ENCODE measurements around the gene MICALL2.

MICALL2 gene

DNA sequence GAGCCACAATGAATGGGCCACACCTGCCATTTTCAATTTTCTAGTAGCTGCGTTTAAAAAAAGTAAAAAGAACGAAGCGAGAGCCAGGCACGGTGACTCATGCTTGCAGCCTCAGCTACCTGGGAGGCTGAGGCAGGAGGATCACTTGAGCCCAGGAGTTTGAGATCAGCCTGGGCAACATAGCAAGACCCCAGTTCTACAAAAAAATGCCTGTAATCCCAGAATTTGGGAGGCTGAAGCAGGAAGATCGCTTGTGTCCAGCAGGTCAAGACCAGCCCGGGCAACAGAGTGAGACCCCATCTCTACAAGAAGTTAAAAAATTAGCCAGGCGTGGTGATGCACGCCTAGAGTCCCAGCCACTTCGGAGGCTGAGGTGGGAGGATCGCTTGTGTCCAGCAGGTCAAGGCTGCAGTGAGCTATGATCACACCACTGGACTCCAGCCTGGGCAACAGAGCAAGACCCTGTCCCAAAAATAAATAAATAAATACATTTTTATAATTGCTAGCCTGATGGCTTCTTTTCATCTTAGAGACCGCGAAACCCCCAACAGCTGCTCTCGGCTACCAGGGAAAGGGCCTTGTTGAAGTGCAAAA lies 32.1 kb downstream of the MICALL2 start:
- H3K4me3 ChIP-seq (ENCODE audit: low read depth, low read length), result no peak overlapping the region
- TF ChIP-seq, protein P1, sequence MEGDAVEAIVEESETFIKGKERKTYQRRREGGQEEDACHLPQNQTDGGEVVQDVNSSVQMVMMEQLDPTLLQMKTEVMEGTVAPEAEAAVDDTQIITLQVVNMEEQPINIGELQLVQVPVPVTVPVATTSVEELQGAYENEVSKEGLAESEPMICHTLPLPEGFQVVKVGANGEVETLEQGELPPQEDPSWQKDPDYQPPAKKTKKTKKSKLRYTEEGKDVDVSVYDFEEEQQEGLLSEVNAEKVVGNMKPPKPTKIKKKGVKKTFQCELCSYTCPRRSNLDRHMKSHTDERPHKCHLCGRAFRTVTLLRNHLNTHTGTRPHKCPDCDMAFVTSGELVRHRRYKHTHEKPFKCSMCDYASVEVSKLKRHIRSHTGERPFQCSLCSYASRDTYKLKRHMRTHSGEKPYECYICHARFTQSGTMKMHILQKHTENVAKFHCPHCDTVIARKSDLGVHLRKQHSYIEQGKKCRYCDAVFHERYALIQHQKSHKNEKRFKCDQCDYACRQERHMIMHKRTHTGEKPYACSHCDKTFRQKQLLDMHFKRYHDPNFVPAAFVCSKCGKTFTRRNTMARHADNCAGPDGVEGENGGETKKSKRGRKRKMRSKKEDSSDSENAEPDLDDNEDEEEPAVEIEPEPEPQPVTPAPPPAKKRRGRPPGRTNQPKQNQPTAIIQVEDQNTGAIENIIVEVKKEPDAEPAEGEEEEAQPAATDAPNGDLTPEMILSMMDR (IDR thresholded peaks at IDR 0.05; ENCODE audit: low read depth, low read length, missing control alignments), result no peak
- DNase-seq (ENCODE audit: low read depth), result no peak

DNA sequence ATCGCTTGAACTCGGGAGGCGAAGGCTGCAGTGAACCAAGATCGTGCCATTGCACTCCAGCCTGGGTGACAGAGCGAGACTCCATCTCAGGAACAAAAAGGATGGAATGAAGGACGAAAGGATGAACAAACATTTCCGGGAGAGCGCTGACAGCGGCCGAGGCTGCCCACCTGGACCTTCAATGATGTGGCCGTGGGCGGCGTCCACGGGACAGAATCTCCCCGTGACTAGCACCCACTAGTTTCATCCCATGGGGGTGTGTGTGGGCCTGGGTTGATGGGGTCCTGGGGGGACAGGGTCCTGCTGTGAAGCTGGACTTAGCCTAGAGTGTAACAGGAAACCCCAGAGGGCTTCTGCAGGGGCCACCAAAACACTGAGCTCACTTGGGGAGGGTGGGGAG lies 32.8 kb downstream of the MICALL2 start:
- TF ChIP-seq, protein P1 (IDR thresholded peaks at IDR 0.05; ENCODE audit: low read depth, low read length, missing control alignments), result no peak
- H3K4me3 ChIP-seq (ENCODE audit: low read depth, low read length), result no peak overlapping the region
- no peak for DNase-seq (ENCODE audit: low read depth)

DNA sequence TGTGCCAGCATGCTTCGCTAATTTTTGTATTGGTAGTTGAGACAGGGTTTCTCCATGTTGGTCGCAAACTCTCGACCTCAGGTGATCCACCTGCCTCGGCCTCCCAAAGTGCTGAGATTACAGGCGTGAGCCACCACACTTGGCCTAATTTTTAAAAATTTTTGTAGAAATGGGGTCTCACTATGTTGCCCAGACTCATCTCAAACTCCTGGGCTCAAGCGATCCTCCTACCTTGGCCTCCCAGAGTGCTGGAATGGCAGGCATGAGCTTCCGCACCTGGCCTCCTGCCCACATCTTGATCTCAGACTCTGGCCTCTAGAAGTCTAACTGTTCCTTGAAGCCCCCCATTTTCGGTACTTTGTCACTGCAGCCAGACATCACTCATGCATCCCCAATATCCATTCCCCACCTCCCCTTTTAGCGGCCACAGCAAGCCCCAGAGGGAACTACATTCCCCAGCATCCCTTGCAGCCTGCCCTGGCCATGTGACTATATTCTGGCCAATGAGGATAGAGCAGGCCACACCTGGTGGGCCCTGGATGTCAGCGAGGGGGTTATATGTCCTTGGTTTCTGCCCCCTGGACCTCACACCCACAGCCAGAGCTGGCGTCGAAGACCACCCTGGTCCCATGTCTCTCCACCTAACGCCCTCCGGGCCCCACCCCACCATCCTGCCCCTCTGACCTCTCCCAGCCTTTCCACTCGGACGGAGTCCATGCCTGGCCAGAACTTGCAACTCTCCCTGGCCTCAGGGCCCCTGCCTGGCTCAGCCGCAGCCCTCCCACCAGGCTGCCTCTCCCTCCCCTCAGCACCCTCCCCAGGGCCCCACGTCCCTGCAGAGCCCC lies 33.8 kb downstream of the MICALL2 start:
- DNase-seq (ENCODE audit: low read depth), result no peak
- TF ChIP-seq, protein P1 (IDR thresholded peaks at IDR 0.05; ENCODE audit: low read depth, low read length, missing control alignments), result no peak
- H3K4me3 ChIP-seq (ENCODE audit: low read depth, low read length), result no peak overlapping the region

DNA sequence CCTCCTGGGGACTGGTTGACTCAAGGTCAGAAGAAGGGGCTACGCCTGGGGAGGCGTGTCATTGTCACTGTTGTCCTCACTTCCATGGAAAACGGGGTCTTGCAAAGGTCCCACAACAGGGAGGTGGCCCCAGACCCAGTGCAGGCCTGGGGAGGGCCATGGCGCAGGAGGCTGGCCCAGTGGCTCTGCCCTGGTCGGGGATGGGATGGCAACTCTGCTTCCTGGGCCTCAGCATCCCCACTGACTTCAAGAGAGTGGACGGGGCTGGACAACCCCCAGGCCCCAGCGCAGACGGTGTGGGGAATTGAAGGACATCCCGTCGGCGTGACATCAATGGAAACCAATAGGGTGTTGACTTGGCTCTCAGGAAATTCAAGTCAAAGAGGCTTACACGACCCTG lies 35.2 kb downstream of the MICALL2 start:
- TF ChIP-seq, protein P1 (IDR thresholded peaks at IDR 0.05; ENCODE audit: low read depth, low read length, missing control alignments), result no peak
- no peak overlapping the region for H3K4me3 ChIP-seq (ENCODE audit: low read depth, low read length)
- DNase-seq (ENCODE audit: low read depth), result no peak

DNA sequence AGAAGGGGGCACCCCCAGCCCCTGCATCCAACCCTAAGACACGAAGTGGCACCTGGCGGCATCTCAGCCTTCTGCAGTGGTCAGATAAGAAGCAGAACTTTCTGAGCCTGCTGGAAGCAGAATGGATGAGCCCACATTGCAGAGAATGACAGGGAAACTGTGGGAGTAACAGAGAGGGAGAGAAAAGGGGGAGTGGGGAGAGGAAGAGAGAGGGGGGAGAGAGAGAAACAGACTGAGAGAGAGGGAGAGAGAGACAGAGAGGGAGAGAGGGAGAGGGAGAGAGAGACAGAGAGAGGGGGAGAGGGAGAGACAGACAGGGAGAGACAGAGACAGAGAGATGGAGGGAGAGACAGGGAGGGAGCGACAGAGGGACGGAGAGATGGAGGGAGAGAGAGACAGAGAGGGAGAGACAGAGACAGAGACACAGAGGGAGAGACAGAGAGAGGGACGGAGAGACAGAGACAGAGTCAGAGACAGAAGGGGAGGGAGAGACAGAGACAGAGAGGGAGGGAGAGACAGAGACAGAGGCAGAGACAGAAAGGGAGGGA lies 35.9 kb downstream of the MICALL2 start:
- no peak overlapping the region for H3K4me3 ChIP-seq (ENCODE audit: low read depth, low read length)
- DNase-seq (ENCODE audit: low read depth), result no peak
- TF ChIP-seq, protein P1 (IDR thresholded peaks at IDR 0.05; ENCODE audit: low read depth, low read length, missing control alignments), result no peak

DNA sequence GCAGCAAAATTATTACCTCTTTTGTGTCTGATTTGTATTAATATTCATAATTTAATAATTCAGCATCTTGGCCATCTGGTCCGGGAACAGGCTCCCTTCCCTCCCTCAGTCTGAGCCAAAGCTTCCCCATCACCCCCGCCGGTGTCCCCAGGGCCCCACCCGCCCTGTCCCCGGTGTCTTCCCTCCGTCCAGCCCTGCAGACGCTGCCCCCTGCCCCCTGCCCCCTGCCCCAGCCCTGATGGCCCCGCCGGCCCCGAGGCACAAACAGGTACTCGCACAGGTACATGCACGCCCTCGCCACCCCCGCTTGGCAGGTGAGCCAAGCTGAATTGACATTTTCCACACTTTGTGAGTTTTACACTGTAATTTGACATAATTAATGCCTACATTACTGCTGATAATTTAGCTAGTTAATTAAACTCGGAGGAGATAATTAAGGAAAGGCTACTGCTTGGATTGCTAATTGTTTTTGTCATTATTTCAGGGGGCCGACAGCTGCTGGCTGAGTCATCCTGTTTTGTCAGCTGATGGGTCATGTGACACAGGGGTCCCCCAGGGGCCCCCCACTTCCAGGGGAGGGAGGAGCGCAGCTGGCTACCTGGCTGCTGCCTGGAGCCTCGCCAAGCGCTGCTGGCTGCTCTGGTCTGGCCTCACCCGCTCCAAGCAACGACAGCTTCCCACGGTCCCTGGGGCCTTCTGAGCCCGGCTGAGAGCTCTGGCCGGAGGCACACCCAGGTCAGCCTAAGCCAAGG lies 36.6 kb downstream of the MICALL2 start:
- DNase-seq (ENCODE audit: low read depth), result no peak
- no peak overlapping the region for H3K4me3 ChIP-seq (ENCODE audit: low read depth, low read length)
- TF ChIP-seq, protein P1 (IDR thresholded peaks at IDR 0.05; ENCODE audit: low read depth, low read length, missing control alignments), result no peak
